Hematopoietic multipotent progenitor cell treated with erythropoietin and hydrocortisone succinate and interleukin-3 and kit ligand, for 6 days (in vitro differentiated cells): ENCODE results near the gene NOC3L.

Source experiments
- DNase-seq: peaks from one replicate; pipeline ENCODE4 v3.0.0-alpha.2; 2015

The NOC3L gene

DNA sequence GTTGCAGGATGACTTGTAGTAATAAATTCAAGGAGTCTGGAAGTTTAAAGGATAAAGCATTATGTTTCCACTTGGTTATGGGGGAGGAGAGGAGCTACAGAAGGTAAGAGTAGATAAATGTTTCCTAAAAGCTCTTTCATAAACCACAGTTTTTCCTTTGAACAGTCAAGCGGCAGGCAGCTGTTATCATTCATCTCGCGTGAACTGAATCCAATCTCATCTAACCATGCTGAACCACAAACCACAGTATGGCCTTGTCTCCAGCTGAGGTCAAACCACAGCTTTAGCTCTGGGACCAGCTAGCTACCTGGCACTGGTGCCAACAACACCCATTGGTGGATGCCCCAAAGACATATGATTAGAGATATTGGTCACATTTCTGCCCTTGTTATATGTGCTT, 63.3 kb downstream of the NOC3L start:
- DNase-seq = peak; percentile 97

DNA sequence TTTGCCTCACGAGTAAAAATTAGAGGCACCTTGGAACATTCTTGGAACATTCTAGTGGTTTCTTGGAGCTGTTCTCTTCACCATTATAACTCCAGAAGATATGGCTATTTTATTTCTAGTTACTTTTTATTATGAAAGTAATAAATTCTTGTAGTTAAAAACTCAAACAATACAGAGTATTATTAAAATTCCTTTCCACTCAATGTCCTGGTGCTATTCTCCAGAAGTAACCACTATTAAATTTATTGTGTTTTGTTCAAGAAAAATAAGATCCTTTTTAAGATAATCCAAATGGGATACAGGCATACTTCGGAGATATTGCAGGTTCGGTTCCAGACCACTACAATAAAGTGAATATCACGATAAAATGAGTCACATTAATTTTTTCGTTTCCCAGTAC, 68.6 kb downstream of the NOC3L start:
- DNase-seq = no peak

DNA sequence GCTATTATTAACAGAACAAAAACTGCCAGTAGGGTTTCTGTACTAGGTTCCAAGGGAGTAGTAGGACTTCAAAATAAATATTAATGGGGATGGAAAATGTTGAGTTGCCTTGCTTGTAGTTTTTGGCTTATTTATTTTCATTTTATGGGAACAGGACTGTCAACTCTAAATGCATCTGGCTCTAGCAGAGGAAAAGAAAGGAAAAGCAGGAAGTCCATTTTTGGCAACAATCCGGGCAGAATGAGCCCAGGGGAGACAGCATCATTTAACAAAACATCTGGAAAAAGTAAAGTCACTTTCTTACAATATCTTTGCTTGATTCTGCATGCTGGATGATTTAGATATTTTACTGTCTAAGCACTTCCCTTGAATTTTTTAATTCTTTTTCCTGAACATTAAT, 69.4 kb downstream of the NOC3L start:
- no peak for DNase-seq

DNA sequence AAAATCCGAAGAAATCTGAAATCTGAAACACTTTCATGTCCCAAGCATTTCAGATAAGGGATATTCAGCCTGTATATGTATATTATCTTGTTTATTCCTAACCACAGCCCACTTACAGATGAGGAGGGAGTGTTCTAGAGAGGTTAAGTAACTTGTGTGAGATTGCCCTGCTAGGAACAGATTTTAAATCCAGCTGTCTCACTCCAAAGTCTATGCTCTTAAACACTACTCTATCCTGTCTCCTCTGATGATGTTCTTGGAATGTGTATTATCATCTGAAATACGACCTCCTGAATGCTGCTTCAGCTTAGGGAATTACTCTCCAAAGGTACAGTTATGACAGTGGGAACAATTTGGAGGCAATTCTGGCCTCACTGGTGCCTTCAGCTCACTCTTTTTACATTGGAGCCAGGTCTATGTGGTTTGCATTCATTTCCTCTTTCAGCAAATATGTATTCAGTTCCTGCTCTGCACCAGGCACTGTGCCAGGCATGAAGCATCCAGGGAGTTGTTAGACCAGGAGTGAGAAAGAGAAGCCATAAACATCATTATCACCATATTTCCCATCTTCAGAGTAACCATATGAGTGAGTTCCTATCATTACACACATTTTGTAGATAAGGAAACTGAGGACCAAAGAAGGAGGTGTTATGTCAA, 70.2 kb downstream of the NOC3L start:
- peak; percentile 17 for DNase-seq

DNA sequence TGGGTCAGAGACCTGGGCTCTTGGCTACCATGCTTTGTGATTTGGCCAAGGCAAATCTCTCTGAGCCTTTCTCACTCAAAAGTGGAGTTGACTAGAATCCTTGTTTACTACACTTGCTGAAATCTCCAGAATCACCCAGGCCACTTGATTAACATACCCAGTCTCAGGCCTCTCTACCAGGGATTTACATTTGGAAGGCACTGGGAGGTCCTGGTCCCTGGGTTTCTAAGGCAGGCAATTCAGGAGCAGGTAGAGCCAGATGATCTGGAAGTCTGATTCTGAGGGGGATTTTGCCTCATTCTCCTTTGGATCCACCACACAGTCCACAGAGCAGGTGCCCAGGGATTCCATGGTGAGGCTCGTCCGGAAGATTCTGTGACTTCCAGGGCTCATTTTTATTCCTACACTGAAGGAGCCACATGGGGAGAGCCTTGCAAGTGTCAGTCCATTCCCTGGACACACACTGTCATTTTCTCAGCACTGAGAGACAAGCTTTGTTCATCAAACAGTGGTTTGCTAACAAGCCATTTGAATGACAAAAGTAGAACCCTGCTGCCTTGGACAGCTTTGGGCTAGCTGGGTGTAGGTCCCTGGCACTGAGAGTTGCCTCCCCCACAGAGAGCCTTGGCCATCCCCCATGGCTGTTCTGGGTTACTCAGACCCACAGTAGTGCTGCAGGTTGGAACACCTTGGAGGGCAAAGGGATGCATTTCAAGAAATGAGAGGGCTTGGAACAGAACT, 74.2 kb downstream of the NOC3L start:
- no peak for DNase-seq

DNA sequence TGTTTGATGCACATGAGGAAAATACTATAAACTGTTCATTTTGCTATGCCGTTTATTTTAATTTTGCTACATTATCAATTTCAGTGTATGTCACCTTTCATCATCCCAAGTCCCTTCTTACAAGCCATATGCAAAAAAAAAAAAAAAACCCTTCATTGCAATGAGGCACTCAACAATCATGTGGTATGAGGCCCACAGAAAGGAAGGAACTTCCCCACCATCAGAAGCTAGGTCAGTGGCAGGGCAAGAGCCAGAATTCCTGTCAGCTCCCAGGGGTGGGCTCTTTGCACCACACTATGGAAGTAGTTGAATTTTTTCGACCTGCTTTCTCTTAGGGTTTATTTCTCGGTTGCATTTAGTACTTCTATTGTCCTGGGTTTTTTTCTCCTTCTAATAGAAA, 75.4 kb downstream of the NOC3L start:
- no peak for DNase-seq

DNA sequence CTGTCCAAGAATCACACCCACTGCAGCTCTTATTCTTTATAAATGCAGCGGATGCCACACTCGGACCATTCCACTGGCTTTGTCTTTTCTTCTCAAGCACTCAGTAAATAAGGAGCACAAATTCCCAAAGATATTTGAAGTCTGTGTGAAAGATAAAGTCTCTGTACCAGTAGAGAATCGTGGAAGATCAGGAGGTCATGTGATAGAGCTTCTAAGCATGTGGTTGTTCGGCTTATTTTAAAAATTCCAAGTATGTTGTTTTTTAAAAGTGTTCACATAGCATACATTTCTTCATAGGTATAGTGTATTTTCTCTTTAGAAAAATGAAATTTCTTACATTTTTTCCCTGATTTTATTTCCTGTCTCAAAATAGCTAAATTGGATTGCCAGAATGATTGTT, 75.8 kb downstream of the NOC3L start:
- DNase-seq = no peak

DNA sequence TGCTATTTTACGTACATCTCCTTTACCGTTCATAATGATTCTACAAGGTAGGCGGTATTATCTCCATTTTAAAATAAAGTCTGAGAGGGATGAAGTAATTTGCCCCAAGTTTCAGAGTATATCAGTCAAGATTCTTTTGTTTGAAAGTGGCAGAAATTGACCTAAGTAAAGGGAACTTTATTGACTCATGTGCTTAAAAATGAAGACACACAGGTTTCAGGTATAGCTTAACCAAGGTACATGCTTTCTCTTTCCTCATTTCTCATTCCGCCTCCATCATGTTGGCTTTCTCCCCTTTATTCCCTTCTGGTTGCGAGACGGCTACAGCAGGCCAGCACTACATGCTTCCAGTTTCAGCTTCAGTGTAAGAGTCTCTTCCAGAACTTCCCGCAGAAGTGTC, 77.5 kb downstream of the NOC3L start:
- DNase-seq = no peak
